ENCODE data around the gene TRIM8.
"Not testable (repeated sequence)": the region's sequence is repeated elsewhere in the genome, so short reads cannot be mapped to it uniquely, and the experiment has no call there.

Gene TRIM8

DNA sequence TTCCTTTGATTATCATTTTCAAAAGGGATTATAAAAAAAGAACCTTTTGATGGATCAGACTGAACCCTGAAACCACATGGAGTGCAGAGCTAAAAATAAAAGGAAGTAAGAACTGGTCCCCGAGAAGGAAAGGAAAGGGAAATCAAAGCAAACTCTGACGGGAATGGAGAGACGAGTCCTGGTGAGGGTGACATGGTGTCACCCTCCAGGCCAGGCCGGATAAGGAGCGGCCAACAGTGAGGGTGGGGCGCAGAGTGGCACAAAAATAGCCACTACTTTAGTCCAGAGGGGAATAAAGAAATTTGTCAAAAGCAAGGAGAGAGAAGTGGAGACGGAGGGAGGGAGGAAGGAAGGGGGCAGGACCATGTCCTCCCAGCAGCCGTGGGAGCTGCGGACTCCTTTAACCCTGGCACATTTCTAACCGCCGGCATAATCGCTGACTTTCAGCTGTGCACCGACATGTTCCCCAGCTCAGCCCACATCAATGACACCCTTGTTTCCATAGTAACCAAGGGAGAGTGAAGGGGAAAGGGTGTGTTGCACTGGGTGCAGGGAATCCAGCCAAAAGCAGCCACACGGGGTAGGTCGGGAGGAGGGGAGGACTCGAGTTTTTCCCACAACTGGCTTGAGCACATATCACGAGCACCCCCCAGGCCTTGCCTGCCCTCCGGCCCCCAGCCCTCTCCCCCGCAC lies 29.7 kb downstream of the TRIM8 start:
- DNase-seq, result peak; percentile 78

DNA sequence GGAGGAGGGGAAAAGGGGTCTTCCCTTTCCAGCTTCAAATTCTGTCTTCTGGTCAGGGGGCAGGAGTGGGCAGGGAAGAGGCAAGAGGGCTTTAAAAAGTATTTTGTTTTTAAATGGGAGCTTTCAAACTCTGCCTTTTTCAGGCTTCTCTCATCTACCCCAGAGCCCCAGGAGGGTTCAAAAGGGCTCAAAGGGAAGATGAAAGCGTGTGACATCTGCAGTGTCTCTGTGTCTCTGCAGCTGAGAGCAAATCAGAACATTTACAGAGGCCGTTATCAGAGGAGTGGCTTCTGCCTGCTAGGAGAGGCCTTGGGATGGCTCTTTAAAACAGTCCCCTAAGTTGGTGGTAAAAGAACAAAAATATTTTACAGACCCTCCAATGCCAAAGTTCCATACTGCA lies 30.3 kb downstream of the TRIM8 start:
- no peak for DNase-seq

GRCh38 chr10:102675011-102675665 lies 30.9 kb downstream of the TRIM8 start:
- DNase-seq, result no peak

DNA sequence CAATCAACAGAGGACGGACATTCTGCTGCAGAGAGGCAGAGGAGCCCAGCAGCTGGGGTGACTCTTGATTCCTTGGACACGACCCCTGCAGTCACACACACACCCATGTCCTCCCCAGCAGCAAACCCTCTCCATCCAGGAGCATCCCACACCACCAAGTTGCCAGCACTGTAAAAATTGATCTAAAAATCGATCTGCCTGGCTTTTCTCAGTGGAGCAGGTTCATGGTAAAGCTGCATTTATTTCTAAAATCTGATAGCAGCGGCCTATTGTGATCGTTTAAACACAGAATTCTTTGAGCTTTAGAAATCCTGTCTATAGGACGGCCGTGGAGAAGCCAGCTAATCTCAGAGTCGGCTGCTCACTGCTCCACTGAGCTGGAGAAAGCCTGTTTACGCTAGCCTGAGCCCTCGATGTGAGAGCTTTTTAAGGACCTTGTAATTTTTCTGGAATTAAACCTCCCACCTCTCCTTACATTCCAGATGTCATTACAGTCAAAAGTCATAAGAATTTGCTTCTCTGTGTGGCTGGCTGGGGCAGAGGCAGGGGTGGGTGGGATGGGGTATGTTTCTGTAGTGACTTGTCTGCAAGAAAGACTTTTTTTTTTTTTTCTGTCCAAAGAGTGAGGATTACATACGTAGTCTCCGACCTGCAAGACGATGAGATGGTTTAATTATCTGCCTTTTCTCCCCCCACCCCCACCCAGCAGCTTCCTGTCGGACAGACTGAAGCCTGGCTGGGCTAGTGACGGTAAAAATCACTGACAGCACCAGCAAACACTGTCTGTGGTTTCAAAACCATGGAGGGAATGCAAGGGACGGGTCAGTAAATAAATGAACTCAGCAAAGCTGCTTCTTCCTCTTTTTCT lies 31.6 kb downstream of the TRIM8 start:
- no peak for DNase-seq

- no peak for DNase-seq
Measured at GRCh38 chr10:102676534-102677315, 32.4 kb downstream of the TRIM8 start.

DNA sequence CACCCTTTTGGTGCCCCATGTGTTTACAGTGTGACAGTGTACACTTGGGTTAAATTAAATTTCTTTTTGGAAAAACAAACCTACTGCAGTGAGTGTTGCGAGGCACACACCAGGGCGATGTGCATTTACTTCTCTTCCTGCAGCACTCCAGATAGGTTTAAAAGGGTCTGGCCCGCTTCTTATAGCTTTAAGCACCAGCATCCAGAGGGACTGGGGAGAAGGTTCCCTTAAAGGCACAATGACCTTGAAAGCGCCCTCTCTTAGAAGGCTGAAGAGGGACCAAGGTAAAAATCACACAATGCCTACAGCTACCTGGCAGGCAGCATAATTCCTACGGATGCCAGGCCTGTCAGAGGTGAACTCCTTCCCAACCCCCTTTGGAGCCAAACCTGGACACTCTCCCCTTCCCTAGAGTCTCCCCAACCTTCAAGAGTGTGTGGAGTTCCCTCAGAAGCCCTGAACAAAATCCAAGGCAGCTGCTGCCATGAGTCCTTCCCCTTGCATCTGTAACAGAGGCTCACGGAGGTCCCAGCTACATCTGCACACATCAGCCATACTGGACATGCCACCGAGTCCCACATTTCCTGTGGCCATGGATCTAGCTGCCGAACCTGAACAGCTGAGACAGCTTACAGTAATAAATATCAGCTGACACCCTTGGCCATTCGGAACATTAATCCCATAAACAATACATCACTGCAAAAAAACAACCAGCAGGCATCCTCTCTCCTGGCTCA lies 33.2 kb downstream of the TRIM8 start:
- no peak for DNase-seq

- DNase-seq, result no peak
Measured at GRCh38 chr10:102678068-102678400, 33.8 kb downstream of the TRIM8 start.

DNA sequence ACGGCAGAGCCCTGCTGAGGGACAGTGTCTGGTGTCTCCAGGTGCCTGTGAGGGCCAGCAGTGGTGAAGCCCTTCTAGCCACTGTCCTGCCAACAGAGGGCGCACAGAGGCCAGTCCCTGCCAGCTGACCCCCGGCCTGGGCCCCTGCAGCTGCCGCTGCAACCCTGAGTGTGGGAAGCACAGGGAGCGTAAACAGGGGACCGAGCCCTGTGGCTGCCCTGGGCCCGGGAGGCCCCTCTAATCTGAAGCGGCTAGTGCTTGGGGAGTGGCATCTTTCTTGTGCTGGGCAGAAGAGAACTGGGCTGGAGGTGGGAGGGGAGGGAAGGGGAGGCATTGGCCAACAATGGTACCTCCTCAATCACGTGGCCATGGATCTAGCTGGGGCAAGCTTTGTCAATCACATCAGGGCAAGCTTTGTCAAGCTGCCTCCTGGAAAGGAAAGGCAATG lies 34.6 kb downstream of the TRIM8 start:
- no peak for DNase-seq

- DNase-seq, result no peak
Measured at GRCh38 chr10:102679596-102679995, 35.3 kb downstream of the TRIM8 start.

DNA sequence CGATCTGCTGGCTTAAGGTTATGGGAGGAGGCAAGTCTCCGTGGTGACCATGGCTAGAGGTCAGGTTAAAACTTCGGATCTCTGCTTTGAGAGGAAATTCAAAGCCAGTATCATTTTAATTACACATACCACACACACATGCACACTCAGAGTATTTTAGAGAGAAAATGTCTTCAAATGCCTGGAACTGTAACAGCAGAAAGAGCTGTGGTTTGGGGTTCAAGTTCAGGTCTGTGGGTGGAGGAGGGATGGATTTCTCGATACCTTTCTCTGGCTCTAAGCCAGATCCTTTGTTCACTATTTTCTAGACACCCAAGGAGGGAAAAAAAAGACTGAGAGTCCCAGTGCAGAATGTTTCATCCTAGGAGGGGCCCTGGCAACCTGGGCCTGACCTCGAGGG lies 37.4 kb downstream of the TRIM8 start:
- DNase-seq, result no peak

DNA sequence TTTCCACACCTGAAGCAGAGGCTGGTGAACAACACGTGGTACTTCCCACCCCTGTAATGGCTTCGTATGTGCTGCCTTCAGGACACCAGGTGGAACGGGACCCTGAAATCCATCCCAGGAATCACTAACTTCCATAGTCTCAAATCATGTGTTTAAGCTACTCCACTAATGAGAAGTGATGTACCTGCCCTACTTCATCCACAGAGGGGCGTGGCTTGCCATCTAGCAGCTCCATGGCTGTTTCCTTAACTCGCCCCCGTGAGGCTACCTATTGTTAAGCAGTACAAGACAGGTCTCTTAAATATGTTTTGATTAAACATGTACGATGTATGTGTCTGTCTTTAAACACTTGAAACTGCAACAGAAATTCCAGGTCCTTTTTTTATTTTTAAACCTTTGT lies 38.1 kb downstream of the TRIM8 start:
- no peak for DNase-seq

DNA sequence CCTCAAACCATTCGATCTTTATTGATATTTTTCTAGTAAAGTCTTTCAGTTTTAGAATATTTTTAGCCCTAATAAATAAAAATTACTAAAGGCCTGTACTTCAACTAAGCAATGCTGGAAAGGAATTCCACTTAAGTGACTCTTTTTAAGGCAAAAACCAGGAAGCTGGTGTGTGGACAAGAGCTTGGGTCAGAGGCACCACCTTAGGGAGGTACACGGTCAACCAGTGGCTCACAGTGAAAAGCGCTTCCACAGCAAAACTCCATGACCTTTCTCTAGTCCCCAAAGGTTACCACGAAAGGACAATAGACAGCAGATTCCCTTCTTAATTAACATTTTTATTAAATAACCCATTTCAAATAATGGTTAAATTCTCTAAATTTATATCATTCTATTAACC lies 38.7 kb downstream of the TRIM8 start:
- no peak for DNase-seq

DNA sequence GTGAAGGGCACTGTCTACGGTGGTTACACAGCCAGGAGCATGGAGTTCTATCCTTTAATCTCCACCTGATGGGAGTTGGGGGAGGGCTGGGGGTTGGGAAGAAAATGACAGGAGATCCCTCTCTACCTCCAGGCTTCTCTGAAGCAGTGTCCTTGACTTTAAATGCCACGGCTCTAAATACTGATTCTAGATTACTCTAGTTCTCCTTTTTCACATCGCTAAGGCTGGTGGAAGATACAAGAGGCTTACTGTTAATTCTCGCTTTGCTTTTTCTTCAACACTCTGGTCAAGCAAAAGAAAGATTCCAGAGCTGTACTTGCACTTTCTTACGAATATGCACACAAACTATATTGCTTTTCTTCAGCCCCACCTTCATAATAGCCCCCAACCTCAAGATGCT lies 39.5 kb downstream of the TRIM8 start:
- DNase-seq, result no peak

DNA sequence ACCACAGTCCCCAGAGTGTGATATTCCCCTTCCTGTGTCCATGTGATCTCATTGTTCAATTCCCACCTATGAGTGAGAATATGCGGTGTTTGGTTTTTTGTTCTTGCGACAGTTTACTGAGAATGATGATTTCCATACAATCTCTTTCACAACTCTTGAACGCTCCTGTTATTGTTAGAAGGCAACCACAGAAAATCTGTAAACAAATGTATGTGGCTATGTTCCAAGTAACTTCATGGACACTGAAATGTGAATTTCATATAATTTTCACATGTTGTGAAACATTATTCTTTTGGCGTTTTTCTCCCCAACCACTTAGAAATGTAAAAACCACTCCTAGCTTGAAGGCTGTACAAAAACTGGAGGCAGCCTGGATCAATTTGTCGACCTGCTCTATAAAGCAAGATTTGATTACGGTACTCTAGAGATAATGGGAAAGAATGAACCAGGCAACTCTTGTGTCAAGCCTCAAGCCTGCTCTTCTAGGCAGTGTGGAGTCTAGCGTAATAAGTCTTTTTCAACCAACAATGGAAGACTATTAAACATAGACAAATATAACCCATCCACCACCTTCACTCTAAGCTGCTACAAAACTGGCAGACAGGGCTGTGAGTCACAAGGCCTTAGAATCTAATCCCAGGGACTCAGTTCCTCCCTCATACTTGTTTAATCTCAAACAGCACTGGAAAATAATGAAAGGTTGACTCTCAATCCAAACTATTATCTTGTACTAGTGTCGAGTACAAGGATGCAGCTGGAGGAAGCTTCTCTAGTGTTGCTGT lies 47.2 kb downstream of the TRIM8 start:
- no peak for DNase-seq

DNA sequence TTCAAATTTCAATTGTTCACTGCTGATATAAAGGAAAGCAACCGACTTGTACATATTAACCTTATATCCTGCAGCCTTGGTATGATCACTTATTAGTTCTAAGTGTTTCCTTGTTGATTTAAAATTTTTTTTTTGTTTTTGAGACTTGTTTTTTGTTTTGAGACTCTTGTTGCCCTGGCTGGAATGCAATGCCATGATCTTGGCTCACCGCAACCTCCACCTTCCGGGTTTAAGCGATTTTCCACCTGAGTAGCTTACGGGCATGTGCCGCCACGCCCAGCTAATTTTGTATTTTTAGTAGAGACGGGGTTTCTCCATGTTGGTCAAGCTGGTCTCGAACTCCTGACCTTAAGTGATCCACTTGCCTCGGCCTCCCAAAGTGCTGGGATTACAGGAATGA lies 51.1 kb downstream of the TRIM8 start:
- DNase-seq, result not testable (repeated sequence)

- no peak for DNase-seq
Measured at GRCh38 chr10:102696736-102697135, 52.5 kb downstream of the TRIM8 start.

DNA sequence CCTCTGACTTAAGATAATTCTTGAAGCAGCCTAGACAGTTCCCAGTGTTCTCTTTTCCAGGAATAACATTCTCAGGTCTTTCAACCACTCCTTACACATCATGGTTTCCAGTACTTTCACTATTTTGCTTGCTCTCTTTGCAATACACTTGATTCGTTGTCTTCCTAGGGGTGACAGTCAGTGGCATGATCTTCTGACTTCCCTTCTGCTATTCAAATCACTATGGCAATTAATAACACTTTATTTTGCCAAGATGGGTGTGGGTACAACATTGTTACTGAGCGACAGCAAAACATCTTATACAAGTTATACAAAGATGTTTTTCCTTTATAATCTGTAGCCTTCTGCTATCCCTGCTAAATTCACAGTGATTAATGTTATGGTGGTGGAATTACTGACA lies 54.6 kb downstream of the TRIM8 start:
- no peak for DNase-seq

DNA sequence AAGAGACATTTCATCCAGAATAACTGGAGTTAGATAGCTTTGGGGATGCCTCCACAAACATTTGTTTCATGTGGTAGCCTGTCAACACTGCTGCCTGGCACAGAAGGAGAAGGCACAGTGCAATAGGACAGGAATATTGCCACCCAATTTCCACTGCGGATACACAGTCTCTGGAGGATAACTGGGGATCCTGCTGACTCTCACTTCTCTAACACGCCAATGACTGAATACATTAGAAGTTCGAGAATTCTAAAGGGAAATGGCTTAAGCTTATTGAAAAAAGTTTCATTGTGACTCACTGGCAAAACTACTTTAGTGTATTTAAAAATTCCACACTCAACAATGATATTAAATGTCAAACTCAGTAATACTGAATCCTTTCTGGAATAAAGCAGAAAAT lies 57.0 kb downstream of the TRIM8 start:
- no peak for DNase-seq

DNA sequence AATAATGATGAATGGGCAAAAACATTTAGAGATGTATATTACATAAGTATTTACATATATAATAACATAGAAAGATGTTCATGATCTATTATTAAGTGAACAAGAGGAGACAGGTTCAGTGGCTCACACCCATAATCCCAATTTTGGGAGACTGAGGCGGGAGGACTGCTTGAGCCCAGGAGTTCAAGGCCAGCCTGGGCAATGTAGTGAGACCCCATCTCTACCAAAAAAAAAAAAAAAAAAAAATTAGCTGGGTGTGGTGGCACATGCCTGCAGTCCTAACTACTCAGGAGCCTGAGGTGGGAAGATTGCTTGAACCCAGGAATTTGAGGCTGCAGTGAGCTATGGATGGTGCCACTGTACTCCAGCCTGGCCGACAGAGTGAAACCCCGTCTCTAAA lies 57.5 kb downstream of the TRIM8 start:
- no peak for DNase-seq

- no peak for DNase-seq
Measured at GRCh38 chr10:102702742-102703141, 58.5 kb downstream of the TRIM8 start.

DNA sequence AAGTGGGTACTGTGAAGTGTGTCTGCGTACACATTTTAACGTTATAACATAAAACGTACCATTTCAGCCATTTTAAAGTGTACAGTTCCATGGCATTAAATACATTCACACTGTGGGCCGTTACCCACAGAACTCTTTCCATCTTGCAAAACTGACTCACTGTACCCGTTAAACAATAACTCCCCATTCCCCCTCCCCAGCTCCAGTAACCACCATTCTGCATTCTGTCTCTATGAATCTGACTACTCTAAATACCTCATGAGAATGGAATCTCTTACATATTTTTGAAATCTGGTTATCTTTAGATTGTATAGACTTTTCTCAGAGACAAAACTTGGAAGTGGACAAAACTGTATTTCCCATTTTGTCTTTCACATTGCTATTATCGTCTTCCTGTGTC lies 60.6 kb downstream of the TRIM8 start:
- no peak for DNase-seq

GRCh38 chr10:102705531-102705930 lies 61.3 kb downstream of the TRIM8 start:
- DNase-seq, result no peak
